T-cell (primary cell): Measurements from ENCODE around the gene OR10AG1. TPM values are rescaled to one million over a fixed set of nuclear protein-coding genes. Genes with fewer than 3 reads are reported as not detected.

Experiments
- ATAC-seq, 4 experiments: fragments of 200-7000 bp in 3 of 4; fragments of 150-1000 bp in 1 of 4; cut with Tn5 transposase; replicated peaks in 1 of 4; 1 replicate in 3 of 4; 2 replicates in 1 of 4; pipeline ENCODE4 v1.10.0; 2021; ENCODE audit warnings: moderate library complexity in 3 of 4, mild to moderate bottlenecking in 2 of 4, moderate number of reproducible peaks in 1 of 4
- CTCF ChIA-PET, 2 donors: fragments of 300-600 bp; sonication (Branson Sonifier 250); formaldehyde crosslinking; loops; one replicate each; lab custom pipeline; 2022; ENCODE audit warnings: antibody characterized with exemption in 2 of 2; lab: Charles Lee
- POLR2A ChIA-PET, 2 donors: fragments of 300-600 bp; sonication (Branson Sonifier 250); formaldehyde crosslinking; loops; one replicate each; lab custom pipeline; 2022; ENCODE audit warnings: antibody characterized with exemption in 2 of 2; lab: Charles Lee
- DNase-seq, 35 experiments: peaks; one replicate each; pipeline versions ENCODE4 v3.0.0 to v3.0.0-alpha.2; 2013 to 2023
- H3K27ac ChIP-seq: one replicate; pipeline ENCODE4 v1.5.1; 2013; ENCODE audit warnings: low read length
- H3K27me3 ChIP-seq, 2 experiments: replicated peaks in 1 of 2; 1 replicate in 1 of 2; 2 replicates in 1 of 2; pipeline versions ENCODE4 v1.6.1 to v1.7.0; 2013; ENCODE audit warnings: low read length in 1 of 2, mixed read lengths in 1 of 2; ENCODE audit not compliant: control insufficient read depth in 2 of 2, insufficient read depth in 2 of 2; ENCODE audit errors: extremely low read depth in 1 of 2
- H3K36me3 ChIP-seq, 2 donors: 1 replicate in 1 of 2; 2 replicates in 1 of 2; pipeline versions ENCODE4 v1.6.1 to v1.7.0; 2013; ENCODE audit warnings: low read length in 1 of 2; ENCODE audit not compliant: control insufficient read depth in 2 of 2, insufficient read depth in 1 of 2; ENCODE audit errors: extremely low read depth in 1 of 2
- H3K4me1 ChIP-seq, 2 experiments: 1 replicate in 1 of 2; 2 replicates in 1 of 2; pipeline versions ENCODE4 v1.6.1 to v1.7.0; 2013; ENCODE audit warnings: low read length in 2 of 2, mixed read lengths in 1 of 2; ENCODE audit not compliant: insufficient read depth in 2 of 2, control insufficient read depth in 1 of 2; ENCODE audit errors: extremely low read depth in 1 of 2
- H3K4me3 ChIP-seq, 2 donors: 1 replicate in 1 of 2; 2 replicates in 1 of 2; pipeline versions ENCODE4 v1.5.1 to v1.7.0; 2013; ENCODE audit warnings: mild to moderate bottlenecking in 2 of 2, low read length in 1 of 2, moderate library complexity in 1 of 2; ENCODE audit not compliant: control insufficient read depth in 1 of 2; ENCODE audit errors: extremely low read depth in 1 of 2
- H3K9me3 ChIP-seq: 2 replicates; pipeline ENCODE4 v1.7.0; 2013
- H3K27ac Mint-ChIP-seq, 2 donors: one replicate each; pipeline ENCODE4 v1.8.0; 2020 to 2021; ENCODE audit warnings: mild to moderate bottlenecking in 2 of 2, mixed read lengths in 2 of 2
- H3K27me3 Mint-ChIP-seq, 2 donors: one replicate each; pipeline ENCODE4 v1.8.0; 2021 to 2022; ENCODE audit warnings: mixed read lengths in 2 of 2
- H3K36me3 Mint-ChIP-seq: one replicate; pipeline ENCODE4 v1.8.0; 2021; ENCODE audit warnings: mixed read lengths
- H3K4me1 Mint-ChIP-seq, 3 donors: one replicate each; pipeline ENCODE4 v1.8.0; 2020 to 2022; ENCODE audit warnings: mixed read lengths in 3 of 3, mild to moderate bottlenecking in 1 of 3
- H3K4me3 Mint-ChIP-seq, 3 donors: one replicate each; pipeline ENCODE4 v1.8.0; 2020 to 2022; ENCODE audit warnings: mild to moderate bottlenecking in 3 of 3, mixed read lengths in 3 of 3, moderate library complexity in 3 of 3
- H3K9me3 Mint-ChIP-seq, 3 donors: one replicate each; pipeline ENCODE4 v1.8.0; 2020 to 2022; ENCODE audit warnings: mixed read lengths in 3 of 3
- WGBS: methylation state at CpG from one replicate; pipeline ENCODE4 v1.1.5; 2013; ENCODE audit warnings: missing lambda C conversion rate; ENCODE audit not compliant: insufficient coverage; 5-methylcytosine and 5-hydroxymethylcytosine counted together
- total RNA-seq, 35 experiments: library from RNA in 6 of 35; stranded (reverse) in 6 of 35; fragments of 120-200 nt in 1 of 35; gene quantifications; one replicate each; pipeline versions ENCODE4 v1.2.1 to v1.2.4 and lab custom pipeline; 2013 to 2026

OR10AG1 gene
- total RNA-seq, 5 donors from 2014 or later (not counting 1 experiment from before 2014, with no cell fraction given), result not detected

DNA sequence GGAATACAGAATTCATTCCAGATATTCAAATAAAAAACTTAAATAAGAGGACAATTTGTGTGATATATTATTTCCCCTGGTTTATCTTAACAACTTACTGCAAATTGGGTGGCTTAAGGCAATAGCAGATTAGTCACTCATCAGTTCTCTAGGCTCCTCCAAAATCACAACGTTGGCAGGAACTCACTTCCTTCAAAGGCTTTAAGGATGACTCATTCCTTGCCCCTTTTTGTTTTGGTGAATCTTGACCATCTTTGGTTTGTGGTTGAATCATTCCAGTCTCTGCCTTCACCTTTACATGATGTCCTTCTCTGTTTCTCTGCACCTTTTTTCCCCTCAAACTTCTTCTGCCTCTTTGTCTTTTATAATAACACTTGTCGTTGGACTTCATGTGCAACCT, 3.4 kb downstream of the OR10AG1 start:
- no peak overlapping the region for H3K27ac ChIP-seq
- no peaks in the 10 kb centered on the region for H3K4me1 ChIP-seq
- H3K27me3 ChIP-seq, result no peaks in the 10 kb centered on the region
- Mint-ChIP-seq H3K4me1 (no peaks in the 10 kb centered on the region), H3K36me3 (no peaks in the 10 kb centered on the region), H3K9me3 (peaks cover 9 to 31% (median 12%) of the 10 kb centered on the region in 3 donors), H3K4me3 (no peak overlapping the region), H3K27me3 (no peaks in the 10 kb centered on the region), H3K27ac (no peak overlapping the region)
- H3K36me3 ChIP-seq, result no peaks in the 10 kb centered on the region
- H3K4me3 ChIP-seq, result no peak overlapping the region
- H3K9me3 ChIP-seq, result no peaks in the 10 kb centered on the region
- ChIA-PET CTCF (no interaction called here), POLR2A (no interaction called here)
- DNase-seq (no peak), ATAC-seq (no peak)
- WGBS, result no CpG with 5 or more reads among the region's 2 CpGs

DNA sequence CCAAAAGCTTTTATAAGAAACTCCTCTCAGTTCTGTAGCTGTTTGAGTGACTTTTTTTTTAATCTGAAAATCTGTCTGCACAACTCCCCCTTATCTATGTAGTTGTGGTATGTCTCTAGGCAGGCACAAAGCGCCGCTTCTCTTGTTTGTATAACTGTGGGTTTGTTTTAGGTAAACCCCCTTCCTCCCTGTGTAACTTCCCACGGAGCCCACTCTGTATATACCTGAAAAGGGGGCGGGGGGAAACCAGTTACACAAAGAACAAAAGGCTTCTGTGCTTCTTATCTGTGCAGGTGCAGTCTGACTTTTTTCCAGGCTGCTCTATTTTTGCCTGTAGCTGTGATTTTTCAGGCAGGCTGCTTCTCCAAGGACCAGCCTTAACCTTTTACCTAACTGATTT, 13.2 kb downstream of the OR10AG1 start:
- H3K36me3 ChIP-seq, result no peaks in the 10 kb centered on the region
- H3K9me3 ChIP-seq, result no peaks in the 10 kb centered on the region
- CTCF ChIA-PET, result no interaction called here
- Mint-ChIP-seq H3K4me3 (no peak overlapping the region), H3K27me3 (no peaks in the 10 kb centered on the region), H3K4me1 (no peaks in the 10 kb centered on the region), H3K27ac (no peak overlapping the region), H3K36me3 (no peaks in the 10 kb centered on the region), H3K9me3 (peaks cover under 1 to 10% (median 5%) of the 10 kb centered on the region in 3 donors)
- H3K27ac ChIP-seq, result no peak overlapping the region
- DNase-seq, result no peak
- POLR2A ChIA-PET, result no interaction called here
- no peaks in the 10 kb centered on the region for H3K27me3 ChIP-seq
- H3K4me3 ChIP-seq, result no peak overlapping the region
- WGBS, result no CpG with 5 or more reads among the region's 4 CpGs
- ATAC-seq, result no peak
- no peaks in the 10 kb centered on the region for H3K4me1 ChIP-seq

DNA sequence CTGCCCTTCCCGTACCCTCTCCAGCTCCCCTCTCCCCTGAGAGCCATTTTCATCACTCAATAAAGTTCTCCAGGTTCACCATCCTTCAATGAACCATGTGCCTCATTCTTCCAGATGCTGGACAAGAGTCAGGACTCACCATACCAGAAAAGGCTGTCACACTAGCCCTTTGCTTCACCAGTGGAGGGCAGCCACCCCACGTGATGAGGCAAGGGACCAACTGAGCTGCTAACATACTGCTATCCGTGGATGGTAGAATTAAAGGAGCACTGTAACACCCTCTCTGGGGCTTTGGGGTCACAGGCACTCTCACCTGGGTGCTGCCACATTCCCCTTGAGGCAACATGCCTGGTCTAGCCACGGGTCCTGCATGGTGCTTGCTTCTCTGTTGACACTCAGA, 20.4 kb downstream of the OR10AG1 start:
- peaks cover 11 to 21% (median 17%) of the 10 kb centered on the region in 3 donors for H3K9me3 Mint-ChIP-seq
- H3K36me3 ChIP-seq, result no peaks in the 10 kb centered on the region
- H3K9me3 ChIP-seq, result no peaks in the 10 kb centered on the region
- H3K4me3 ChIP-seq, result no peak overlapping the region
- no peak overlapping the region for H3K27ac ChIP-seq
- no peak overlapping the region for H3K4me3 Mint-ChIP-seq
- H3K36me3 Mint-ChIP-seq, result no peaks in the 10 kb centered on the region
- WGBS, result 68% methylated on average over 4 of the region's 4 CpGs
- no peaks in the 10 kb centered on the region for H3K4me1 Mint-ChIP-seq
- ATAC-seq (no peak), DNase-seq (no peak)
- H3K27ac Mint-ChIP-seq, result no peak overlapping the region
- H3K27me3 Mint-ChIP-seq, result no peaks in the 10 kb centered on the region
- no peaks in the 10 kb centered on the region for H3K4me1 ChIP-seq
- CTCF ChIA-PET, result no interaction called here
- POLR2A ChIA-PET, result no interaction called here
- H3K27me3 ChIP-seq, result no peaks in the 10 kb centered on the region

DNA sequence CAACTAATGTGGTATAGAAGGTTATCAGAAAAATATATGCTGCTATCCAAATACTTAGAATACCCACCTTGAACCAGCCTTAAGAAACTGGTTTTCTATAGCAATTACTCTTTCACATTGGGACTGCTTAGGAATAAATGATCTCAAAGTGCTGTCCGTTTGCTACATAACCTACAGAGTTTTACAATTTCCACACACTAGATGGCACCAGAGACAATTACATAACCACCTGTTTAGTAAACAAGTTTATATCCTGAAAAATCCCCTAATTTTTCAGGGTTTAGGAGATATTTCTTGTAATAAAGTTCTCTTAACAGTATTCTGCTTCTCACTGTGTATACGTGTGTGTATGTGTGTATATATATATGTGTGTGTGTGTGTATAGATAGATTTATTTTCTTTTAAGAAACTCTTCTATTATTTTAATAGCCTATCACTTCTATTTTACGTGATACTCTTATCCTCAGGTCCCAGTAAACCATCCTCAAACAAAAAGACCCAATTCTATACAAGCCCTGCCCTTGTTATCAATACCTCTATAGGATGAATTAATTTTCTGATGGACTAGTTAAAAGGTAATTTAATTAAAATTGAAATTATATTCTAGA, 26.9 kb downstream of the OR10AG1 start:
- H3K27me3 Mint-ChIP-seq, result no peaks in the 10 kb centered on the region
- POLR2A ChIA-PET, result no interaction called here
- no peaks in the 10 kb centered on the region for H3K4me1 ChIP-seq
- H3K27ac ChIP-seq, result no peak overlapping the region
- ATAC-seq (no peak), DNase-seq (no peak)
- H3K9me3 Mint-ChIP-seq, result peaks cover 4 to 14% (median 6%) of the 10 kb centered on the region in 3 donors
- H3K27ac Mint-ChIP-seq, result no peak overlapping the region
- CTCF ChIA-PET, result no interaction called here
- H3K4me3 Mint-ChIP-seq, result no peak overlapping the region
- no peaks in the 10 kb centered on the region for H3K4me1 Mint-ChIP-seq
- no peaks in the 10 kb centered on the region for H3K36me3 Mint-ChIP-seq
- WGBS, result no CpG with 5 or more reads among the region's 3 CpGs
- H3K4me3 ChIP-seq, result no peak overlapping the region
- H3K27me3 ChIP-seq, result no peaks in the 10 kb centered on the region
- H3K36me3 ChIP-seq, result no peaks in the 10 kb centered on the region
- H3K9me3 ChIP-seq, result no peaks in the 10 kb centered on the region

DNA sequence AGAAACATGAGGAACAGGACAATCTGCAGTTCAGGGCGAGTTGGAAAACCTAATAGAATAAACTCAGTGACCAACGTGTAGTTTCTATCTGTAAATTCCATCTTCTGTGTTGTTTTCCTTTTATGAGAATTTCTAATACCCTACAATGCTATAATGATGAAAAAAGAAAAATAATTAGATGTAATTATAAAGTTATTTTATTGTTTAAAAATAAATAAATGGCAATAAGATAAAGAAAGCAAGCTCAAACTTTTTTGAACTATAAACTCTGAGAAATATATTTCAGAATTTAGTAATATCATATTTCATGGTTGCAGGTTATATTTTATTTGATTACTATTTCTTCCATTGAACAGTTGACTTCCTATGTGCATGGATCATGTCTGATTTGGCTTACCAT, 33.4 kb downstream of the OR10AG1 start, which contains the start of gene OR5I1:
OR5I1 (minus strand) TSS at position 101 of the 400 bp plus-strand sequence; CDS start at position 101, 0 bp downstream.
- H3K9me3 Mint-ChIP-seq, result peaks cover 3 to 11% (median 10%) of the 10 kb centered on the region in 3 donors
- no CpG with 5 or more reads among the region's 2 CpGs for WGBS
- H3K27ac Mint-ChIP-seq, result no peak within 1 kb of the TSS
- no peak within 1 kb of the TSS for H3K4me3 Mint-ChIP-seq
- ChIA-PET CTCF (no interaction called here), POLR2A (no interaction called here)
- Histone ChIP-seq H3K27ac (no peak within 1 kb of the TSS), H3K9me3 (peaks cover 3% of the 10 kb centered on the region), H3K36me3 (no peaks in the 10 kb centered on the region), H3K4me1 (no peaks in the 10 kb centered on the region), H3K27me3 (no peaks in the 10 kb centered on the region), H3K4me3 (no peak within 1 kb of the TSS)
- no peak for ATAC-seq
- DNase-seq, result no peak
- H3K27me3 Mint-ChIP-seq, result no peaks in the 10 kb centered on the region
- no peaks in the 10 kb centered on the region for H3K36me3 Mint-ChIP-seq
- H3K4me1 Mint-ChIP-seq, result no peaks in the 10 kb centered on the region

DNA sequence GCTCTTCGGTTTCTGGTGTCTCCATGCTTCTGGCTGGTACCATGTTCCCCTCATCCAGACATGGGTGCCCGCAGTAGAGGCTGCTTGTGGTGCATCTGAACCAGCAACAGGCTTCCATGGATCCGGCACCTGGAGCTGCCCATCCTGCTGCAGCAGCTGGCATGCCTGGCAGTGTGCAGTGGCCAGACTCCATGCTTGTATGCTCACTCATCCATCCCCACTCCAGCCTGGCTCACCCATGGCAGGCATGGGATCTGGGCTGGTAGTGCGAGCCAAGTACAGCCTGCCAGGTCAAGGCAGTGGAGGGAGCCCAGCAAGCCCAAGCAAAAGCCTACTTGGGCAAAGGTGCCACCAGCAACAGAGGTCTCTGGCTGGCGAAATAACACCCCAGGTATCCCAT, 49.2 kb downstream of the OR10AG1 start:
- Histone ChIP-seq H3K27me3 (no peaks in the 10 kb centered on the region), H3K4me1 (no peaks in the 10 kb centered on the region), H3K27ac (no peak overlapping the region), H3K4me3 (no peak overlapping the region), H3K36me3 (no peaks in the 10 kb centered on the region), H3K9me3 (no peaks in the 10 kb centered on the region)
- Mint-ChIP-seq H3K27ac (no peak overlapping the region), H3K4me1 (no peaks in the 10 kb centered on the region), H3K36me3 (no peaks in the 10 kb centered on the region), H3K9me3 (peaks cover 6 to 34% (median 18%) of the 10 kb centered on the region in 3 donors), H3K27me3 (no peaks in the 10 kb centered on the region), H3K4me3 (no peak overlapping the region)
- no peak for ATAC-seq
- POLR2A ChIA-PET, result no interaction called here
- 77% methylated on average over 4 of the region's 5 CpGs for WGBS
- DNase-seq, result no peak
- CTCF ChIA-PET, result no interaction called here
